ENCODE results near the gene CEACAM1.
"Not testable (repeated sequence)": the region's sequence is repeated elsewhere in the genome, so short reads cannot be mapped to it uniquely, and the experiment has no call there.

The CEACAM1 gene

DNA sequence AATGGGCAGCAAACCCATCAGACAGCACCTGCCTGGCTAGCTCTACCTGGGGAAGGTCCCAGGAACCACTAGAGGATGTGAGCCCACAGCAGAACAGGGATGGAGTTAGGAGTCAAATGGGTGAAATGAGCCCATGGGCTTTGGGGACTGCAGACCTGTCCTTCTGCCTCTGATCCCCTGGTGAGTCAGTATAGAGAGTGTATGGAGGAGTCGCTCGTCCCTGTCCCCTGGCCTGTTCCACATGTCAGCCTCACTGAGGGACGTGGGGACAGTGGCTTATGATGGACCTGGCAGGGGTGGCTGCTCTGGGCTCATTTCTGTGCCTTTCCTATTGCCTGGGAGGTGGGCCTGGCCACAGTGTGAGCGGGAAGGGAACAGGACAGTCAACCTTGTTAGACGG is 4.0 kb downstream of the CEACAM1 start:
- no peak overlapping the region for H3K4me3 ChIP-seq (ENCODE audit: control insufficient read depth, low read depth, low read length)
- no peak for DNase-seq (ENCODE audit: low read depth)
- TF ChIP-seq, protein P1, sequence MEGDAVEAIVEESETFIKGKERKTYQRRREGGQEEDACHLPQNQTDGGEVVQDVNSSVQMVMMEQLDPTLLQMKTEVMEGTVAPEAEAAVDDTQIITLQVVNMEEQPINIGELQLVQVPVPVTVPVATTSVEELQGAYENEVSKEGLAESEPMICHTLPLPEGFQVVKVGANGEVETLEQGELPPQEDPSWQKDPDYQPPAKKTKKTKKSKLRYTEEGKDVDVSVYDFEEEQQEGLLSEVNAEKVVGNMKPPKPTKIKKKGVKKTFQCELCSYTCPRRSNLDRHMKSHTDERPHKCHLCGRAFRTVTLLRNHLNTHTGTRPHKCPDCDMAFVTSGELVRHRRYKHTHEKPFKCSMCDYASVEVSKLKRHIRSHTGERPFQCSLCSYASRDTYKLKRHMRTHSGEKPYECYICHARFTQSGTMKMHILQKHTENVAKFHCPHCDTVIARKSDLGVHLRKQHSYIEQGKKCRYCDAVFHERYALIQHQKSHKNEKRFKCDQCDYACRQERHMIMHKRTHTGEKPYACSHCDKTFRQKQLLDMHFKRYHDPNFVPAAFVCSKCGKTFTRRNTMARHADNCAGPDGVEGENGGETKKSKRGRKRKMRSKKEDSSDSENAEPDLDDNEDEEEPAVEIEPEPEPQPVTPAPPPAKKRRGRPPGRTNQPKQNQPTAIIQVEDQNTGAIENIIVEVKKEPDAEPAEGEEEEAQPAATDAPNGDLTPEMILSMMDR (conservative IDR thresholded peaks at IDR 0.05; ENCODE audit: control insufficient read depth, insufficient read depth, low read depth, low read length): no peak

DNA sequence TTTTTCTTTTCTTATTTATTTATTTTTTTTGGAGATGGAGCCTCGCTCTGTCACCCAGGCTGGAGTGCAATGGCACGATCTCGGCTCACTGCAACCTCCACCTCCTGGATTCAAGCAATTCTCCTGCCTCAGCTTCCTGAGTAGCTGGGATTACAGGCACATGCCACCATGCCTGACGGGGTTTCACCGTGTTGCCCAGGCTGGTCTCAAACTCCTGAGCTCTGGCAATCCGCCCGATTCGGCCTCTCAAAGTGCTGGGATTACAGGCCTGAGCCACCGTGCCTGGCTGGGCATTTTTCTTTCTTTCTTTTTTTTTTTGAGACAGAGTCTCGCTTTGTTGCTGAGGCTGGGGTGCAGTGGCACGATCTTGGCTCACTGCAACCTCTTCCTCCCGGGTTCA is 6.0 kb downstream of the CEACAM1 start:
- not testable (repeated sequence) for H3K4me3 ChIP-seq (ENCODE audit: control insufficient read depth, low read depth, low read length); DNase-seq (ENCODE audit: low read depth)

- no peak for DNase-seq (ENCODE audit: low read depth)
- no peak overlapping the region for H3K4me3 ChIP-seq (ENCODE audit: control insufficient read depth, low read depth, low read length)
- TF ChIP-seq, protein P1 (conservative IDR thresholded peaks at IDR 0.05; ENCODE audit: control insufficient read depth, insufficient read depth, low read depth, low read length): no peak
Measured at GRCh38 chr19:42521346-42522030, 6.8 kb downstream of the CEACAM1 start.

GRCh38 chr19:42519108-42519507 is 9.2 kb downstream of the CEACAM1 start:
- TF ChIP-seq, protein P1 (conservative IDR thresholded peaks at IDR 0.05; ENCODE audit: control insufficient read depth, insufficient read depth, low read depth, low read length): no peak
- DNase-seq (ENCODE audit: low read depth): no peak
- H3K4me3 ChIP-seq (ENCODE audit: control insufficient read depth, low read depth, low read length): no peak overlapping the region

GRCh38 chr19:42516771-42517170 is 11.5 kb downstream of the CEACAM1 start:
- no peak for DNase-seq (ENCODE audit: low read depth)
- no peak overlapping the region for H3K4me3 ChIP-seq (ENCODE audit: control insufficient read depth, low read depth, low read length)
- TF ChIP-seq, protein P1 (conservative IDR thresholded peaks at IDR 0.05; ENCODE audit: control insufficient read depth, insufficient read depth, low read depth, low read length): no peak

DNA sequence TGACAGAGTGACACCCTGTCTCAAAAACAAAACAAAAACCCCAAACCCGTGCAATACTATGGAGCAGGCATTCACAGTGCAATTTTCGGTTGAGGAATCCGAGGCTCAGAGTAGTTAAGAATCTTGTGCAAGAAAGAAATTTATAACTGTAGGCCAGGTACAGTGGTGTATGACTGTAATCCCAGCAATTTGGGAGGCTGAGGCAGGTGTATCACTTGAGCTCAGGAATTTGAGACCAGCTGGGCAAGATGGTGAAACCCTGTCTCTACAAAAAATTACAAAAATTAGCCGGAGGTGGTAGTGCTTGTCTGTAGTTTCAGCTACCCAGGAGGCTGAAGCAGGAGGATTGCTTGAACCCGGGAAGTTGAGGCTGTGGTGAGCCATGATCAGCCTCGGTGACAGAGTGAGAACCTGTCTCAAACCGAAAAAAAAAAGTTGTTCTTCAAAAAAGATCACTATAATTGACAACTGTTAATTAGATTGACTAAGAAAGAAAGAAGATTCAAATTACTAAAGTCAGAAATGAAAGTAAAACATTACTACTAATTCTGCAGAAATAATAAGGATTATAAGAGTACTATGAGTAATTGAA is 12.9 kb downstream of the CEACAM1 start:
- DNase-seq (ENCODE audit: low read depth): no peak
- TF ChIP-seq, protein P1 (conservative IDR thresholded peaks at IDR 0.05; ENCODE audit: control insufficient read depth, insufficient read depth, low read depth, low read length): no peak
- no peak overlapping the region for H3K4me3 ChIP-seq (ENCODE audit: control insufficient read depth, low read depth, low read length)

- no peak overlapping the region for H3K4me3 ChIP-seq (ENCODE audit: control insufficient read depth, low read depth, low read length)
- no peak for DNase-seq (ENCODE audit: low read depth)
- TF ChIP-seq, protein P1 (conservative IDR thresholded peaks at IDR 0.05; ENCODE audit: control insufficient read depth, insufficient read depth, low read depth, low read length): no peak
Measured at GRCh38 chr19:42514449-42514848, 13.8 kb downstream of the CEACAM1 start.
